Measurements from ENCODE around the gene FCGR2B. TPM values are rescaled to one million over a fixed set of nuclear protein-coding genes. Genes with fewer than 3 reads are reported as not detected.
"Not testable (repeated sequence)": the region's sequence is repeated elsewhere in the genome, so short reads cannot be mapped to it uniquely, and the experiment has no call there.

FCGR2B gene
- total RNA-seq (2021; ENCODE audit: unreplicated experiment) = 0.15 TPM
- not detected for polyA plus RNA-seq (2012; ENCODE audit: insufficient read length)
- Bru-seq, nascent RNA = not detected
- BruChase-seq, experiment 1, labeled RNA remaining after a 2-hour chase = not detected
- not detected for BruChase-seq, experiment 2, labeled RNA remaining after a 6-hour chase
- long read RNA-seq = 0 reads

GRCh38 chr1:161662684-161663339 is at the start of gene FCGR2B:
Gene FCGR2B, plus strand, starts transcription at chr1:161663143. Its CDS starts 99 bp downstream, at chr1:161663242.
- H3K27ac ChIP-seq (ENCODE audit: low read length); ATAC-seq; DNase-seq (ENCODE audit: low read depth, low spot score); intact Hi-C loops (cut with micrococcal nuclease; ENCODE audit: unreplicated experiment); in situ Hi-C loops (cut with HindIII; ENCODE audit: low pct_unique_long_range_greater_than_20kb, low sequenced_read_pairs); H3K27me3 ChIP-seq (ENCODE audit: control insufficient read depth, insufficient read depth, low read length); H3K36me3 ChIP-seq (ENCODE audit: control insufficient read depth, insufficient read depth, low read length); BruUV-seq (replicated peaks); H3K9me3 ChIP-seq (ENCODE audit: control insufficient read depth, insufficient read depth, low read depth, low read length); H3K4me3 ChIP-seq (ENCODE audit: low read depth in 2 of 2, low read length in 2 of 2); POLR2A ChIA-PET; H3K4me1 ChIP-seq (ENCODE audit: control insufficient read depth, insufficient read depth, low read length); CTCF ChIA-PET: not testable (repeated sequence)

GRCh38 chr1:161616417-161616816 is 46.5 kb upstream of the FCGR2B start:
- DNase-seq (ENCODE audit: low read depth, low spot score); H3K27ac ChIP-seq (ENCODE audit: low read length); ATAC-seq; H3K4me3 ChIP-seq (ENCODE audit: low read depth in 2 of 2, low read length in 2 of 2); H3K36me3 ChIP-seq (ENCODE audit: control insufficient read depth, insufficient read depth, low read length); in situ Hi-C loops (cut with HindIII; ENCODE audit: low pct_unique_long_range_greater_than_20kb, low sequenced_read_pairs); H3K27me3 ChIP-seq (ENCODE audit: control insufficient read depth, insufficient read depth, low read length); CTCF ChIA-PET; intact Hi-C loops (cut with micrococcal nuclease; ENCODE audit: unreplicated experiment); POLR2A ChIA-PET; H3K4me1 ChIP-seq (ENCODE audit: control insufficient read depth, insufficient read depth, low read length); BruUV-seq (replicated peaks); H3K9me3 ChIP-seq (ENCODE audit: control insufficient read depth, insufficient read depth, low read depth, low read length): not testable (repeated sequence)

- in situ Hi-C loops (cut with HindIII; ENCODE audit: low pct_unique_long_range_greater_than_20kb, low sequenced_read_pairs); H3K36me3 ChIP-seq (ENCODE audit: control insufficient read depth, insufficient read depth, low read length); CTCF ChIA-PET; H3K4me3 ChIP-seq (ENCODE audit: low read depth in 2 of 2, low read length in 2 of 2); ATAC-seq; BruUV-seq (replicated peaks); H3K27me3 ChIP-seq (ENCODE audit: control insufficient read depth, insufficient read depth, low read length); H3K27ac ChIP-seq (ENCODE audit: low read length); intact Hi-C loops (cut with micrococcal nuclease; ENCODE audit: unreplicated experiment); POLR2A ChIA-PET; DNase-seq (ENCODE audit: low read depth, low spot score); H3K4me1 ChIP-seq (ENCODE audit: control insufficient read depth, insufficient read depth, low read length); H3K9me3 ChIP-seq (ENCODE audit: control insufficient read depth, insufficient read depth, low read depth, low read length): not testable (repeated sequence)
Measured at GRCh38 chr1:161618517-161618916, 44.4 kb upstream of the FCGR2B start.

GRCh38 chr1:161620399-161620798 is 42.5 kb upstream of the FCGR2B start:
- POLR2A ChIA-PET; H3K4me3 ChIP-seq (ENCODE audit: low read depth in 2 of 2, low read length in 2 of 2); H3K9me3 ChIP-seq (ENCODE audit: control insufficient read depth, insufficient read depth, low read depth, low read length); H3K27ac ChIP-seq (ENCODE audit: low read length); in situ Hi-C loops (cut with HindIII; ENCODE audit: low pct_unique_long_range_greater_than_20kb, low sequenced_read_pairs); H3K4me1 ChIP-seq (ENCODE audit: control insufficient read depth, insufficient read depth, low read length); BruUV-seq (replicated peaks); H3K27me3 ChIP-seq (ENCODE audit: control insufficient read depth, insufficient read depth, low read length); intact Hi-C loops (cut with micrococcal nuclease; ENCODE audit: unreplicated experiment); H3K36me3 ChIP-seq (ENCODE audit: control insufficient read depth, insufficient read depth, low read length); CTCF ChIA-PET; DNase-seq (ENCODE audit: low read depth, low spot score); ATAC-seq: not testable (repeated sequence)

- POLR2A ChIA-PET; H3K27ac ChIP-seq (ENCODE audit: low read length); H3K27me3 ChIP-seq (ENCODE audit: control insufficient read depth, insufficient read depth, low read length); H3K36me3 ChIP-seq (ENCODE audit: control insufficient read depth, insufficient read depth, low read length); BruUV-seq (replicated peaks); intact Hi-C loops (cut with micrococcal nuclease; ENCODE audit: unreplicated experiment); in situ Hi-C loops (cut with HindIII; ENCODE audit: low pct_unique_long_range_greater_than_20kb, low sequenced_read_pairs); H3K9me3 ChIP-seq (ENCODE audit: control insufficient read depth, insufficient read depth, low read depth, low read length); H3K4me1 ChIP-seq (ENCODE audit: control insufficient read depth, insufficient read depth, low read length); CTCF ChIA-PET: not testable (repeated sequence)
- ATAC-seq (peak; percentile 92), DNase-seq (ENCODE audit: low read depth, low spot score) (peak; percentile 43)
- H3K4me3 ChIP-seq (ENCODE audit: low read depth in 2 of 2, low read length in 2 of 2) = peak overlapping the region; percentile 43 to 51
Measured at GRCh38 chr1:161621181-161622000, 41.6 kb upstream of the FCGR2B start.

- H3K9me3 ChIP-seq (ENCODE audit: control insufficient read depth, insufficient read depth, low read depth, low read length); H3K4me1 ChIP-seq (ENCODE audit: control insufficient read depth, insufficient read depth, low read length); DNase-seq (ENCODE audit: low read depth, low spot score); CTCF ChIA-PET; intact Hi-C loops (cut with micrococcal nuclease; ENCODE audit: unreplicated experiment); ATAC-seq; BruUV-seq (replicated peaks); POLR2A ChIA-PET; H3K27ac ChIP-seq (ENCODE audit: low read length); in situ Hi-C loops (cut with HindIII; ENCODE audit: low pct_unique_long_range_greater_than_20kb, low sequenced_read_pairs); H3K36me3 ChIP-seq (ENCODE audit: control insufficient read depth, insufficient read depth, low read length); H3K27me3 ChIP-seq (ENCODE audit: control insufficient read depth, insufficient read depth, low read length); H3K4me3 ChIP-seq (ENCODE audit: low read depth in 2 of 2, low read length in 2 of 2): not testable (repeated sequence)
Measured at GRCh38 chr1:161622054-161622453, 40.9 kb upstream of the FCGR2B start.

- in situ Hi-C loops (cut with HindIII; ENCODE audit: low pct_unique_long_range_greater_than_20kb, low sequenced_read_pairs) = not testable (repeated sequence)
Measured at GRCh38 chr1:161623401-161624051, 39.4 kb upstream of the FCGR2B start.

More at GRCh38 chr1:161623401-161624051, 39.4 kb upstream of the FCGR2B start:
- H3K36me3 ChIP-seq (ENCODE audit: control insufficient read depth, insufficient read depth, low read length); H3K4me1 ChIP-seq (ENCODE audit: control insufficient read depth, insufficient read depth, low read length); DNase-seq (ENCODE audit: low read depth, low spot score); CTCF ChIA-PET; BruUV-seq (replicated peaks); H3K4me3 ChIP-seq (ENCODE audit: low read depth in 2 of 2, low read length in 2 of 2); ATAC-seq; H3K27me3 ChIP-seq (ENCODE audit: control insufficient read depth, insufficient read depth, low read length); POLR2A ChIA-PET; H3K9me3 ChIP-seq (ENCODE audit: control insufficient read depth, insufficient read depth, low read depth, low read length); intact Hi-C loops (cut with micrococcal nuclease; ENCODE audit: unreplicated experiment); H3K27ac ChIP-seq (ENCODE audit: low read length): not testable (repeated sequence)
